ENCODE data around the gene IGSF11. TPM values are rescaled to one million over a fixed set of nuclear protein-coding genes. Genes with fewer than 3 reads are reported as not detected.

Gene IGSF11
- total RNA-seq, 1 experiment from 2014 or later: 0.66 TPM

DNA sequence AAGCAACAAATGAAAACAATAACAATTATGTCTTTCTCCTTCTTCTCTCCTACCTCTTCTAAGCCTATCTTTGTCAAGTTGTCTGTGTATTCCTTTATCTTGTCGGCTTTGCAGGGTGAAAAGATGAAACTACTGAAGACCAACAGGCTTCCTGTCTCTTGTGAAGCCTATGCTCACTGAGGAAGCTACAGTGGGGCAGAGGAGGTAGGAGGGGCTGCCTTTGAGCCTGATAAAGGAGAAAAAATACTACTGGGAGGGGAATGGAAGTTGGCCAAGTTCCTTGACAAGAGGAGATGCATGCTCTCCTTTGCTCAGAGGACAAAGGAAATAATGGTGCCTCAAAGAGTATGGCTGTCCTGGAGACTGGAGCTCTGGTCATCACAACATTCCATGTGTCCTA lies 92.0 kb downstream of the IGSF11 start:
- H3F3A ChIP-seq (ENCODE audit: low read length, unreplicated experiment): no peaks in the 10 kb centered on the region
- peaks cover 10% of the 10 kb centered on the region; the same call in 1 of the 2 replicates for H3K27me3 ChIP-seq (ENCODE audit: low read length)
- BruUV-seq (replicated peaks): no TSS peak
- no peaks in the 10 kb centered on the region for H3K79me2 ChIP-seq (ENCODE audit: low read length)
- H3K4me2 ChIP-seq (ENCODE audit: low read length): no peak overlapping the region
- H3K9me3 ChIP-seq (ENCODE audit: low read length): no peaks in the 10 kb centered on the region
- TF ChIP-seq EZH2 (IDR thresholded peaks at IDR 0.05; ENCODE audit: low read length, unreplicated experiment): no peak
- TF ChIP-seq, protein P1, sequence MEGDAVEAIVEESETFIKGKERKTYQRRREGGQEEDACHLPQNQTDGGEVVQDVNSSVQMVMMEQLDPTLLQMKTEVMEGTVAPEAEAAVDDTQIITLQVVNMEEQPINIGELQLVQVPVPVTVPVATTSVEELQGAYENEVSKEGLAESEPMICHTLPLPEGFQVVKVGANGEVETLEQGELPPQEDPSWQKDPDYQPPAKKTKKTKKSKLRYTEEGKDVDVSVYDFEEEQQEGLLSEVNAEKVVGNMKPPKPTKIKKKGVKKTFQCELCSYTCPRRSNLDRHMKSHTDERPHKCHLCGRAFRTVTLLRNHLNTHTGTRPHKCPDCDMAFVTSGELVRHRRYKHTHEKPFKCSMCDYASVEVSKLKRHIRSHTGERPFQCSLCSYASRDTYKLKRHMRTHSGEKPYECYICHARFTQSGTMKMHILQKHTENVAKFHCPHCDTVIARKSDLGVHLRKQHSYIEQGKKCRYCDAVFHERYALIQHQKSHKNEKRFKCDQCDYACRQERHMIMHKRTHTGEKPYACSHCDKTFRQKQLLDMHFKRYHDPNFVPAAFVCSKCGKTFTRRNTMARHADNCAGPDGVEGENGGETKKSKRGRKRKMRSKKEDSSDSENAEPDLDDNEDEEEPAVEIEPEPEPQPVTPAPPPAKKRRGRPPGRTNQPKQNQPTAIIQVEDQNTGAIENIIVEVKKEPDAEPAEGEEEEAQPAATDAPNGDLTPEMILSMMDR (conservative IDR thresholded peaks at IDR 0.05; ENCODE audit: low read depth, low read length): no peak
- TF ChIP-seq EZH2phosphoT487 (IDR thresholded peaks at IDR 0.05; ENCODE audit: borderline replicate concordance, low read length): no peak
- no peaks in the 10 kb centered on the region for H4K20me1 ChIP-seq (ENCODE audit: low read length)
- H3K4me3 ChIP-seq (ENCODE audit: low read length): no peak overlapping the region
- no peak for ATAC-seq
- H3K9me2 ChIP-seq (replicated peaks; ENCODE audit: low read length): no peaks in the 10 kb centered on the region
- ChIA-PET CTCF (no interaction called here), POLR2A (ENCODE audit: unreplicated experiment) (no interaction called here)
- intact Hi-C loops (cut with micrococcal nuclease): no loop called here
- H3K4me1 ChIP-seq (ENCODE audit: insufficient read depth, low read length): peaks cover 15% of the 10 kb centered on the region
- no peak overlapping the region for H2AFZ ChIP-seq (ENCODE audit: low read length)
- no peak for DNase-seq
- H3K27ac ChIP-seq (ENCODE audit: low read length): no peak overlapping the region
- no peak overlapping the region for H3K9ac ChIP-seq (ENCODE audit: low read length)
- H3K36me3 ChIP-seq (ENCODE audit: low read depth, low read length): no peaks in the 10 kb centered on the region

DNA sequence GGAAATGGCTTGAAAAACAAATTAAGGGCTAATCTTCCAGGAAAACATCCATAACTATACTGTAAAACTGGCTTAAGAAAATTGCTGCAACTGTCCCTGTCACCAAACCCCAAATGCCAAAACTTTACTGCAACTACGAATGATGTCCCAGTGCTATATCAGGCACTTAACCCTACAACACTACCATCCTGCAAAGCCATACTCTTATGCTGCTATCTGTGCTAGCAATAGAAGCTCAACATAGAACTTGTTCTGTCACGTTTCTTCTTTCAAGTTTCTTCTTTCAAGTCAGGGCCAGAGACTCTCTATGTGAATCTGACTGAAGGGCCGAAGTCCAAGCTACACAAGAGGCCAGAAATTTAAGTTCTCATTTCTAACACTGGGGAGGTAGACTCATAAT lies 92.5 kb downstream of the IGSF11 start:
- ChIA-PET CTCF (no interaction called here), POLR2A (ENCODE audit: unreplicated experiment) (no interaction called here)
- no peaks in the 10 kb centered on the region for H3K9me2 ChIP-seq (replicated peaks; ENCODE audit: low read length)
- no peaks in the 10 kb centered on the region for H3K36me3 ChIP-seq (ENCODE audit: low read depth, low read length)
- H3K27me3 ChIP-seq (ENCODE audit: low read length): peaks cover 9% of the 10 kb centered on the region; the same call in 1 of the 2 replicates
- H3K4me3 ChIP-seq (ENCODE audit: low read length): no peak overlapping the region
- H3K9me3 ChIP-seq (ENCODE audit: low read length): no peaks in the 10 kb centered on the region
- no peaks in the 10 kb centered on the region for H3F3A ChIP-seq (ENCODE audit: low read length, unreplicated experiment)
- H3K9ac ChIP-seq (ENCODE audit: low read length): no peak overlapping the region
- H3K79me2 ChIP-seq (ENCODE audit: low read length): no peaks in the 10 kb centered on the region
- intact Hi-C loops (cut with micrococcal nuclease): no loop called here
- H2AFZ ChIP-seq (ENCODE audit: low read length): no peak overlapping the region
- DNase-seq: no peak
- peaks cover 15% of the 10 kb centered on the region for H3K4me1 ChIP-seq (ENCODE audit: insufficient read depth, low read length)
- TF ChIP-seq, protein P1 (conservative IDR thresholded peaks at IDR 0.05; ENCODE audit: low read depth, low read length): no peak
- no peak for TF ChIP-seq EZH2 (IDR thresholded peaks at IDR 0.05; ENCODE audit: low read length, unreplicated experiment)
- TF ChIP-seq EZH2phosphoT487 (IDR thresholded peaks at IDR 0.05; ENCODE audit: borderline replicate concordance, low read length): no peak
- no peaks in the 10 kb centered on the region for H4K20me1 ChIP-seq (ENCODE audit: low read length)
- no peak overlapping the region for H3K4me2 ChIP-seq (ENCODE audit: low read length)
- ATAC-seq: no peak
- H3K27ac ChIP-seq (ENCODE audit: low read length): no peak overlapping the region
- no TSS peak for BruUV-seq (replicated peaks)

DNA sequence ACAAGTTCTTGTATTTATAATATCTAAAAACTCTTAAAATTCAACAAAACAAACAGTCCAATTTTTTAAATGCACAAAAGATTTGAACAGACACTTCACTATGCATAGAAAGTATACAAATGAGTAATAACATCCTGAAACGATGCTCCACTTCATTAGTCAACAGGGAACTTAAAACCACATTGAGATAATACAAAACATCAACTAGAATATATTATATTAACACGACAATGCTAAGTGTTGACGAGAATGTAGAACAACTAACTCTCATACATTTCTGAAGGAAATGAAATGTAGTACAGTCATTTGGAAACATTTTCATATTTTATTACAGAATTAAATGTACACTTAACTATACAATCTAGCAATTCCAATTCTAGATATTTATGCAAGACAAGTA lies 93.4 kb downstream of the IGSF11 start:
- H3K9me2 ChIP-seq (replicated peaks; ENCODE audit: low read length): no peaks in the 10 kb centered on the region
- no peaks in the 10 kb centered on the region for H3K9me3 ChIP-seq (ENCODE audit: low read length)
- 0 out of 2 replicates have a peak, but pooled peaks cover 8% of the 10 kb centered on the region for H3K27me3 ChIP-seq (ENCODE audit: low read length)
- DNase-seq (no peak), ATAC-seq (no peak)
- H3K4me3 ChIP-seq (ENCODE audit: low read length): no peak overlapping the region
- intact Hi-C loops (cut with micrococcal nuclease): no loop called here
- no peak overlapping the region for H2AFZ ChIP-seq (ENCODE audit: low read length)
- no peaks in the 10 kb centered on the region for H4K20me1 ChIP-seq (ENCODE audit: low read length)
- no peaks in the 10 kb centered on the region for H3K36me3 ChIP-seq (ENCODE audit: low read depth, low read length)
- TF ChIP-seq EZH2 (IDR thresholded peaks at IDR 0.05; ENCODE audit: low read length, unreplicated experiment): no peak
- TF ChIP-seq EZH2phosphoT487 (IDR thresholded peaks at IDR 0.05; ENCODE audit: borderline replicate concordance, low read length): no peak
- TF ChIP-seq, protein P1 (conservative IDR thresholded peaks at IDR 0.05; ENCODE audit: low read depth, low read length): no peak
- ChIA-PET POLR2A (ENCODE audit: unreplicated experiment) (no interaction called here), CTCF (no interaction called here)
- no peak overlapping the region for H3K9ac ChIP-seq (ENCODE audit: low read length)
- H3K4me2 ChIP-seq (ENCODE audit: low read length): no peak overlapping the region
- H3K79me2 ChIP-seq (ENCODE audit: low read length): no peaks in the 10 kb centered on the region
- peaks cover 12% of the 10 kb centered on the region for H3K4me1 ChIP-seq (ENCODE audit: insufficient read depth, low read length)
- H3K27ac ChIP-seq (ENCODE audit: low read length): no peak overlapping the region
- no TSS peak for BruUV-seq (replicated peaks)
- H3F3A ChIP-seq (ENCODE audit: low read length, unreplicated experiment): no peaks in the 10 kb centered on the region
